ENCODE measurements around the gene PLEKHJ1. TPM values are rescaled to one million over a fixed set of nuclear protein-coding genes. Genes with fewer than 3 reads are reported as not detected.

The PLEKHJ1 gene
- total and polyA plus RNA-seq, 2 of the 13 experiments (the other 11 are each of a cell fraction or from before 2014, with no cell fraction given): 70.5 to 130 TPM

GRCh38 chr19:2252797-2253105 is 16.6 kb upstream of the PLEKHJ1 start (continued):
- TF ChIP-seq ZNF276 (CRISPR knock-in tag; IDR thresholded peaks at IDR 0.05; ENCODE audit: low read depth) (peak; percentile 91; the same call in 1 of the 2 replicates), EED (CRISPR knock-in tag; IDR thresholded peaks at IDR 0.05) (peak; percentile 75), ZBTB40 (IDR thresholded peaks at IDR 0.05) (no peak), ZBTB40 (CRISPR knock-in tag; IDR thresholded peaks at IDR 0.05) (peak; percentile 47), SKI (IDR thresholded peaks at IDR 0.05; ENCODE audit: partially characterized antibody) (no peak), HDAC2 (CRISPR knock-in tag; IDR thresholded peaks at IDR 0.05) (no peak), ZNF737 (CRISPR knock-in tag; IDR thresholded peaks at IDR 0.05; ENCODE audit: borderline replicate concordance) (no peak), ZNF264 (CRISPR knock-in tag; IDR thresholded peaks at IDR 0.05) (0 out of 2 replicates have a peak, but pooled peaks have one; percentile 26), NR2F1 (CRISPR knock-in tag; IDR thresholded peaks at IDR 0.05) (no peak), FOXK1 (CRISPR knock-in tag; IDR thresholded peaks at IDR 0.05; ENCODE audit: borderline replicate concordance, low read depth) (no peak), FOXA3 (CRISPR knock-in tag; IDR thresholded peaks at IDR 0.05) (no peak), NR2F6 (IDR thresholded peaks at IDR 0.05) (no peak), NR2F6 (CRISPR knock-in tag; IDR thresholded peaks at IDR 0.05) (no peak), ZNF761 (CRISPR knock-in tag; conservative IDR thresholded peaks at IDR 0.05) (no peak), MAFF (IDR thresholded peaks at IDR 0.05; ENCODE audit: low read depth, low read length) (no peak), FOSL1 (CRISPR knock-in tag; IDR thresholded peaks at IDR 0.05; ENCODE audit: borderline replicate concordance) (no peak), SATB2 (CRISPR knock-in tag; IDR thresholded peaks at IDR 0.05) (peak; percentile 90), ZNF691 (CRISPR knock-in tag; IDR thresholded peaks at IDR 0.05; ENCODE audit: borderline replicate concordance, low read depth) (0 out of 2 replicates have a peak, but pooled peaks have one; percentile 14), CENPT (CRISPR knock-in tag; IDR thresholded peaks at IDR 0.05; ENCODE audit: low read depth) (0 out of 2 replicates have a peak, but pooled peaks have one; percentile 64), ZSCAN31 (CRISPR knock-in tag; IDR thresholded peaks at IDR 0.05; ENCODE audit: low read depth) (0 out of 2 replicates have a peak, but pooled peaks have one; percentile 40), SP2 (CRISPR knock-in tag; IDR thresholded peaks at IDR 0.05) (0 out of 2 replicates have a peak, but pooled peaks have one; percentile 31), NFATC3 (CRISPR knock-in tag; IDR thresholded peaks at IDR 0.05) (no peak)
